ENCODE results near the gene APOBEC3G.
"Not testable (repeated sequence)": the region's sequence is repeated elsewhere in the genome, so short reads cannot be mapped to it uniquely, and the experiment has no call there.

APOBEC3G gene

GRCh38 chr22:39077026-39077840 lies at the start of gene APOBEC3G:
Gene APOBEC3G, plus strand, starts transcription at chr22:39077275. Its CDS starts 87 bp downstream, at chr22:39077362.
- peak; percentile 27 for DNase-seq (ENCODE audit: low spot score)

GRCh38 chr22:39027717-39028116 lies 49.4 kb upstream of the APOBEC3G start:
- DNase-seq (ENCODE audit: low spot score), result no peak

DNA sequence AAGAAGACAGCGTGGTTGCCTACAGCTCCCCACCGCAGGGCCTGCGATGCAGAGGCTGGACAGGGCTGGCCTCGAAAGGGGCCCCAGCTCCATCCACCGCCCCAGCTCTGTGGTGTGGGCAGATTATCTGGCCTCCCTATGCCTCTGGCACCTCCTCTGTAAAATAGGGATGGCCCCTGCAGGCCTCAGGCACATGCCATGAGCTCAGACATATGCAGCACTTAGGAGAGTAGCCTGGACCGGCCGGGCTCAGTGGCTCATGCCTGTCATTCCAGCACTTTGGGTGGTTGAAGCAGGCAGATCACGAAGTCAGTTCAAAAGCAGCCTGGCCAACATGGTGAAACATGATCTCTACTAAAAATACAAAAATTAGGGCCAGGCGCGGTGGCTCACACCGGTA lies 48.8 kb upstream of the APOBEC3G start:
- no peak for DNase-seq (ENCODE audit: low spot score)

- DNase-seq (ENCODE audit: low spot score), result no peak
Observed at GRCh38 chr22:39029227-39029626, 47.8 kb upstream of the APOBEC3G start.

GRCh38 chr22:39030705-39031104 lies 46.4 kb upstream of the APOBEC3G start:
- DNase-seq (ENCODE audit: low spot score), result no peak

DNA sequence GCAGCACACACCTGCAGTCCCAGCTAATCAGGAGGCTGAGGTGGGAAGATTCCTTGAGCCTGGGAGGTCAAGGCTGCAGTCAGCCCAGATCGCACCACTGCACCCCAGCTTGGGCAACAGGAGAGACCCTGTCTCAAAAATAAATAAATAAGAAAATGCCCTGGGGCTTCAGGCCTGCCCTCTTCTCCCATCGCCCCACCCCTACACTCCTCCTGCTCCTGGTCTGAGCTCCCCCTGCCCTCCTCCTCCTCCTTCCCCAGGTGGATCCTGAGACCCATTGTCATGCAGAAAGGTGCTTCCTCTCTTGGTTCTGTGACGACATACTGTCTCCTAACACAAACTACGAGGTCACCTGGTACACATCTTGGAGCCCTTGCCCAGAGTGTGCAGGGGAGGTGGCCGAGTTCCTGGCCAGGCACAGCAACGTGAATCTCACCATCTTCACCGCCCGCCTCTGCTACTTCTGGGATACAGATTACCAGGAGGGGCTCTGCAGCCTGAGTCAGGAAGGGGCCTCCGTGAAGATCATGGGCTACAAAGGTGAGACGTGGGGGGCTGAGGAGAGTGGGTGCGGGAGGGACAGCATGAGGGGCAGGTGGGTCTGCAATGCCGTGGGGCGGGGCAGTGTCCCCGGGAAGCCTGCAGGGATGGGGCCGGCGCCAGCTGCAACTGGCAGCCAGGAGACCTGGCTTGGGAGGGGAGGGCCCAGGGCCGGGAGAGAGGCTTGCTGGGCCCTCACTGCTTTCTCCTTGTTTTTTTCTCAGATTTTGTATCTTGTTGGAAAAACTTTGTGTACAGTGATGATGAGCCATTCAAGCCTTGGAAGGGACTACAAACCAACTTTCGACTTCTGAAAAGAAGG lies 45.4 kb upstream of the APOBEC3G start:
- DNase-seq (ENCODE audit: low spot score), result not testable (repeated sequence)

DNA sequence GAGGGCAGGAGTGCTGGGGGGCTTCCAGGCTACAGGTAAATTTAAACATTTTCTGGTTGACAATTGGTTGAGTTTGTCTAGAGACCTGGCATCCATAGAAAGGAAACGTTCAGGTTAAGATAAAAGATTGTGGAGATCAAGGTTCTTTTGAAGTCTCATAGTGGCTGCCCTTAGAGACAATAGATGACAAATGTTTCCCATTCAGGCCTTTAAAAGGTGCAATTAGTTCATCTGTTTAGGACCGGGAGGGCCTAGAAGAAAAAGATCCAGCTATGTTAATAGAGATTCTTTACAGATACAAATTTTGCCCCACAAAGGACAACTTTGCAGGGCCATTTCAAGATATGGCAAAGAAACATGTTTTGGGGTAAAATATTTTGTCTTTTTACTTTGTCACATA lies 40.0 kb upstream of the APOBEC3G start:
- DNase-seq (ENCODE audit: low spot score), result not testable (repeated sequence)

DNA sequence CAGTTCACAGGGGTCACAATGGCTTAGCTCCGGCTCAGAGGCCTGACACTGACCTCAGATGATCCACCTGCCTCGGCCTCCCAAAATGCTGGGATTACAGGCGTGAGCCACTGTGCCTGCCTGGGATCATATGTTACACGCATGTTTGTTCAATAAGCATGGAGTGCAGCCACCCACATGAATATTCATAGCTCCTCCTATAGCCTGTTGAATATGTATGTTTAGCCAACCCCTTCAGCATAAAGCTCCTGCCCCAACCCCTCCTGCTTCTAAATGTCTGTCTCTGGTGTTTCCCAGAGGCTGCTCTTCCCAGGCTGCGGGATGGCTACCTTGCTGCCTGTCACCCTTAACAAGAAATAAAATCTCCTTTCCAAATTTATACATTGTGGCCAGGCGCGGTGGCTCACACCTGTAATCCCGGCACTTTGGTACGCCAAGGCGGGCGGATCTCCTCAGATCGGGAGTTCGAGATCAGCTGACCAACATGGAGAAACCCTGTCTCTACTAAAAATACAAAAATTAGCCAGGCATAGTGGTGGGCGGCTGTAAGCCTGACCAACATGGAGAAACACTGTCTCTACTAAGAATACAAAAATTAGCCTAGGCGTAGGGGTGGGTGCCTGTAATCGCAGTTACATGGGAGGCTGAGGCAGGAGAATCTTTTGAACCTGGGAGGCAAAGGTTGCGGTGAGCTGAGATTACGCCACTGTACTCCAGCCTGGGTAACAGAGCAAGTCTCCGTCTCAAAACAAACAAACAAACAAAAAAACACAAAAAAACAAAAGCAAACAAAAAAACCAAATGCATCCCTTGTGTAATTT lies 37.6 kb upstream of the APOBEC3G start:
- DNase-seq (ENCODE audit: low spot score), result no peak

GRCh38 chr22:39040155-39040537 lies 36.9 kb upstream of the APOBEC3G start:
- not testable (repeated sequence) for DNase-seq (ENCODE audit: low spot score)

DNA sequence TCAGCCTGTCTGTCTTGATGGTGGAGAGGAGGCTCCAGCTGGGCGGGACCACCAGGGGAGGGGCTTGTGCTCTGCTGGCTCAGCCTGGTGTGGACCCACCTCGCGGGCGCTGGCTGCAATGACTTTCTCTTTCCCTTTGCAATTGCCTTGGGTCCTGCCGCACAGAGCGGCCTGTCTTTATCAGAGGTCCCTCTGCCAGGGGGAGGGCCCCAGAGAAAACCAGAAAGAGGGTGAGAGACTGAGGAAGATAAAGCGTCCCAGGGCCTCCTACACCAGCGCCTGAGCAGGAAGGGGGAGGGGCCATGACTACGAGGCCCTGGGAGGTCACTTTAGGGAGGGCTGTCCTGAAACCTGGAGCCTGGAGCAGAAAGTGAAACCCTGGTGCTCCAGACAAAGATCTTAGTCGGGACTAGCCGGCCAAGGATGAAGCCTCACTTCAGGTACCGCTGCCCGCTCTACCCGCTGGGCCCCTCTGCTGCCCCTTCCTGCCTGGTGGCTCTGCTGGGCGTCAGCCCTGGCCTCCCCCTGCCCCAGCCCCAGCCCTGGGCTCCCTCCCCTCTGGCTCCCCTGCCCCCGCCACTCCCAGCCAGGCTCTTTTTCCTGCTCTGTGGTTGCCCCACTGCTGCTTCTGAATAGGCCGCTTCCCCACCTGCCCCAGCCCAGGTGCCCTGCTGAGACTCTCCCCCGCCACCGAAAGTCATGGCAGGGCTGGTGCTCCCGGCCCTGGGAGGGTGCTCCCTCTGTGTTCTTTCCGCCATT lies 36.4 kb upstream of the APOBEC3G start, which contains the start of gene APOBEC3F:
Gene APOBEC3F (plus strand): TSS at position 327 of the 759 bp plus-strand sequence. CDS start 97 bp downstream, at position 424.
- DNase-seq (ENCODE audit: low spot score), result peak; percentile 53

DNA sequence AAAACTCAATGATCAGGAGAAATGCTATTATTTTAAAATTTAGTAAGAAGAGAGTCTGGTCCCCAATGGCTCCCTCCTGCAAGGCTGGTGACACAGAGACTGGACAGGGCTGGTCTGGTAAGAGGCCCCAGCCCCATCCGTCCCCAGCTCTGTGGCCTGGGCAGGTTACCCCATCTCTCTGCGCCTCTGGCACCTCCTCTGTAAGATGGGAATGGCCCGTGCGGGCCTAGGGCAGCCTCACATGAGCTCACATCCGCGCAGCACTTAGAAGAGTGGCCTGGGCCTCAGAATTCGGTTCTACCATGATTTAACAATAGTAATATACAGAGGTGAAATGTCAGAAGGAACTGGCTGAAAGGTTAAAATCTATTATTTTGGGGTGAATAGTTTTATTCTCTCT lies 35.2 kb upstream of the APOBEC3G start:
- no peak for DNase-seq (ENCODE audit: low spot score)

GRCh38 chr22:39043063-39043462 lies 34.0 kb upstream of the APOBEC3G start:
- not testable (repeated sequence) for DNase-seq (ENCODE audit: low spot score)

GRCh38 chr22:39045136-39045535 lies 31.9 kb upstream of the APOBEC3G start:
- not testable (repeated sequence) for DNase-seq (ENCODE audit: low spot score)

- DNase-seq (ENCODE audit: low spot score), result not testable (repeated sequence)
Observed at GRCh38 chr22:39049486-39049885, 27.6 kb upstream of the APOBEC3G start.

DNA sequence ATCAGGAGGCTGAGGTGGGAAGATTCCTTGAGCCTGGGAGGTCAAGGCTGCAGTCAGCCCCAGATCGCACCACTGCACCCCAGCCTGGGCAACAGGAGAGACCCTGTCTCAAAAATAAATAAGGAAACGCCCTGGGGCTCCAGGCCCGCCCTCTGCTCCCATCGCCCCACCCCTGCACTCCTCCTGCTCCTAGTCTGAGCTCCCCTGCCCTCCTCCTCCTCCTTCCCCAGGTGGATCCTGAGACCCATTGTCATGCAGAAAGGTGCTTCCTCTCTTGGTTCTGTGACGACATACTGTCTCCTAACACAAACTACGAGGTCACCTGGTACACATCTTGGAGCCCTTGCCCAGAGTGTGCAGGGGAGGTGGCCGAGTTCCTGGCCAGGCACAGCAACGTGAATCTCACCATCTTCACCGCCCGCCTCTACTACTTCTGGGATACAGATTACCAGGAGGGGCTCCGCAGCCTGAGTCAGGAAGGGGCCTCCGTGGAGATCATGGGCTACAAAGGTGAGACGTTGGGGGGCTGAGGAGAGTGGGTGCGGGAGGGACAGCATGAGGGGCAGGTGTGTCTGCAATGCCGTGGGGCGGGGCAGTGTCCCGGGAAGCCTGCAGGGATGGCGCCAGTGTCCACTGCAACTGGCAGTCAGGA lies 25.1 kb upstream of the APOBEC3G start:
- not testable (repeated sequence) for DNase-seq (ENCODE audit: low spot score)

- no peak for DNase-seq (ENCODE audit: low spot score)
Observed at GRCh38 chr22:39055658-39056057, 21.4 kb upstream of the APOBEC3G start.

GRCh38 chr22:39061290-39061689 lies 15.8 kb upstream of the APOBEC3G start:
- DNase-seq (ENCODE audit: low spot score), result not testable (repeated sequence)

GRCh38 chr22:39061951-39062350 lies 15.1 kb upstream of the APOBEC3G start:
- not testable (repeated sequence) for DNase-seq (ENCODE audit: low spot score)

GRCh38 chr22:39063904-39064303 lies 13.2 kb upstream of the APOBEC3G start:
- not testable (repeated sequence) for DNase-seq (ENCODE audit: low spot score)

GRCh38 chr22:39066442-39067276 lies 10.4 kb upstream of the APOBEC3G start:
- peak; percentile 44 for DNase-seq (ENCODE audit: low spot score)
